ENCODE results near the gene PYGM.
A peak's percentile ranks its signal among the peaks of the same experiment; 100 is the strongest.

PYGM gene

DNA sequence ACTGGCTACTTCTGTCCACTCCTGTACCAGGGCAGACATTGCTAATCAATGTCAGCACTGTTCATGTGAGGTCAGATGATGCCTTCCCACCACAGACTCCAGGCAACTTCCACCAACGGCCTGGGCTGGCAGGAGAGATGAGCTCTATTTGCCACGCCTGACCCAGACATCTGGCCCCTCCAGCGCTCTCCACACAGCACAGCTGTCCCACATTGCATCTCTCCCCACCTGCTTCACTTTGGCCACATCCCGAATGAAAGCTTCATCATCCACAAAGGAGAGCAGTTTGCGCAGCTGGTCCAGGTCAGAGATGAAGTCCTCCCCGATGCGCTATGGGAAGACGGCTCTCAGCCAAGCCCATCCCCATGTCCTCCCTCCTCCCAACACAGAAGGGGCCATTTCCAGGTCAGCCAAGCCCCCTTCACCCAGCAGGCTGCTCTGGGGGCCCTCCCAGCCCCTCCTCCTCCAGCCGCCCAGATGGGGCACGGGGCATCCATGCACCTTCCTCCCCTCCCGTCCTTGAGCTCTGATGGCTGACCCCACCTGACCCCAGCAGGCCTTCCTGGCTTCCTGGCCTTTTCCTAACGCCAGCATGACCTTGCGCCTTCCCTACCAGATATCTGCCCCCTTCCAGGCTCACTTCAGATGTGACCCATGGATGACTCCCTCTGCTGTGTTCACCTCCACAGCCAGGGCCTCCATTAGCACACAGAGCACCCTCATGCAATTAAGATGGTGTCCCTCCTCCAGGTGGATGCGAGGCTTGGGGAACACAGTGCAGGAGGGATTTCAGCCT is 7.4 kb downstream of the PYGM start:
- no peak for DNase-seq

DNA sequence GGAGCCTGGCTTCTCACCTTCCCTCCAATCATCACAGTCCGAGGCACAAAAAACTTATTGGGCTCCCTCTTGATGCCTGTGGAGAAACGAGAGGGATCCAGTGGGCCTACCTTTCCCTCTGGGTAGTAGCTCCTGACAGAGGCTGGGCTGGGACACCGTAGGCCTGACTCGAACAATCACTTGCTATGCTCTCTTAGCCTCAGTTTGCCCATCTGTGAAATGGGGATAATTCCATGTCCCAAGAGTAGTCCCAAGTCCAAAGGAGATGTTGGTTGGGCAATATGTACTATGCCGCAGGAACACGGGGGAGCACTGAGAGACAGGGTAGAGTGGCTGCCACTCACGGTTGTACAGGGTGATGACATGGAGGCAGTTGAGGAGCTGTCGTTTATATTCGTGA is 8.2 kb downstream of the PYGM start:
- DNase-seq: no peak

DNA sequence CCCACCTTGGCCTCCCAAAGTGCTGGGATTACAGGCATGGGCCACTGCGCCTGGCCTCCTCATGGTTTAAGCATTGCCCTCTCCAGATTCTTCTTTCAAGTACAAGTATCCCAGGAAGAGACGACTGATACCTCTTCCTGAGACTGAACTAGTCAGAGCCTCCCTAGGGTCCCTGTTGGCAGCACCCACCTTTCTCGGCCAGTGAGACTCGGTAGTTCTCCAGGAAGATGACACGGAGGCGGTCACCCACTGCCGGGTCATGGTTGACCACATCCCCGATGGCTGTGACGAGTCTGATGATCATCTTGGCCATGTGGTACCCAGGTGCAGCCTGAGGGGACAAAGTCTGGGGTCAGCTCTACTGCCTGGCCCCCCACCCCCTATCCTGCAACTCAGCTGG is 8.6 kb downstream of the PYGM start:
- no peak for DNase-seq

DNA sequence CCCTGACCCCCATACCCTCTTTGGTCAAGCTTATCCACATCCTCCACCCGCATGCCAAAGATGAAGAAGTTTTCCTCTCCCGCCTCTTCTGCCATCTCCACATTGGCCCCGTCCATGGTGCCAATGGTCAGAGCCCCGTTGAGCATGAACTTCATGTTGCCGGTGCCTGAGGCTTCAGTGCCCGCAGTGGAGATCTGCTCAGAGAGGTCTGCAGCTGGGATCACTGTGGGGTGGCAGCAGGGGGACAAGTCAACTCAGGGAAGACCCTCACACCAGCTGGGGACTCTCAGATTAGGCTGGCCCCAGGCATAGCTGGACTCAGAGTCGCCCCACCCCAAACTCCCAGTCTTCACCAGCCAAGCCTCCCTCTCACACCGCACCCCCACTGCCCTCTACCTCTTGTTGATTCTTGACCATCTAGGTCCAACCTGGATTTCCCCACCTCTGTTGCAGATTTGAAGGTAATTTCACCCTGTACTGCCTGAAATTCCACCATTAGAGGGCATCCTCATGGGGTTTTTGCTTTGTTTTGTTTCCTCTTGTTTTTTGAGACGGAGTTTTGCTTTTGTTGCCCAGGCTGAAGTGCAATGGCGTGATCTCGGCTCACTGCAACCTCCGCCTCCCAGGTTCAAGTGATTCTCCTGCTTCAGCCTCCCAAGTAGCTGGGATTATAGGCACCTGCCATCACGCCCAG is 9.3 kb downstream of the PYGM start:
- DNase-seq: no peak

DNA sequence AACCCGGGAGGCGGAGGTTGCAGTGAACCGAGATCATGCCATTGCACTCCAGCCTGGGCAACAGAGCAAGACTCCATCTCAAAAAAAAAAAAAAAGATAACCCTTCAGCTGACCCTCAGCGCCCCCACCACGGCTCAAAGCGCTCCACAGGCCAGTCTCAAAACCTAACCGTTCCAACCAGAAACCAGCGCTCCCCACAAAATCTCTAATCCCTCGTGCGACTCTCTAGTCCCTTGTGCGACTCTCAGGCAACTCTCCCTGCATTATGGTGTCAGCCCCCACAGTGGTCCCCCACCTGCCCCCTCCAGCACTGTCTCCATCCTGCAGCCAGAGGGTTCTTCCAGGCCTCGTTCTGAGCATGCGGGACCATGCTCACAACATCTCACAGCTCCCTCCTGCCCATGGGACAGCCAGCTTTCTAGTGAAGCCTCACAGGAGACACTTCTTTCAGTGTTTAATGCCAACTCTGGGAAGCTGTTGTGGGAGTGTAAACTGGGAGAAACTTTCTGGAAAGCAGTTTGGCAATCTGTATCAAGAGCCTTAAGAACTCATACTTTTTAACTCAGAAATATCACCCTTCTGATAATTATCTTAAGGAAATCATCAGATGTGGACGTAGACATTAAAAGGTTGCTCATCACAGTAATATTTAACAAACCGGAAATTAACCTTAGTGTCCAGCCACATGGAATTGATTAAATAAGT is 11.7 kb downstream of the PYGM start:
- DNase-seq: no peak

DNA sequence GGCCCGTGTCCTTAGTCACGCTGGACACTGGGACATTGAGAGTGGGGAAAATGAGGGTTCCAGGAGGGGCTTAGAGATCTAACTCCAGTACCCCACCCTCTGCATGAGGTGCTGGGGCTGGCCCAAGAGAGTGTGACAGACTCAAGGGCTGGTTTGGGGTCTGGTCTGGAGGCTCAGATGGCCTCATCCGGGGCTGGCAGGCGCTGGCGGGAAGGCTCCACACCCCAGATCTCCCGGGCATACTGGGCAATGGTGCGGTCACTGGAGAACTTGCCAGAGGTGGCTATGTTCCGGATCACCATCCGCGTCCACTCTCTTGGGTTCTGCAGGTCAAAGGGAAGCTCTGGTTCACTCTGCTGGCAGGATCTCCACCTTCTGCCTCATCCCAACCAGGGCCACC is 13.3 kb downstream of the PYGM start:
- DNase-seq: no peak

DNA sequence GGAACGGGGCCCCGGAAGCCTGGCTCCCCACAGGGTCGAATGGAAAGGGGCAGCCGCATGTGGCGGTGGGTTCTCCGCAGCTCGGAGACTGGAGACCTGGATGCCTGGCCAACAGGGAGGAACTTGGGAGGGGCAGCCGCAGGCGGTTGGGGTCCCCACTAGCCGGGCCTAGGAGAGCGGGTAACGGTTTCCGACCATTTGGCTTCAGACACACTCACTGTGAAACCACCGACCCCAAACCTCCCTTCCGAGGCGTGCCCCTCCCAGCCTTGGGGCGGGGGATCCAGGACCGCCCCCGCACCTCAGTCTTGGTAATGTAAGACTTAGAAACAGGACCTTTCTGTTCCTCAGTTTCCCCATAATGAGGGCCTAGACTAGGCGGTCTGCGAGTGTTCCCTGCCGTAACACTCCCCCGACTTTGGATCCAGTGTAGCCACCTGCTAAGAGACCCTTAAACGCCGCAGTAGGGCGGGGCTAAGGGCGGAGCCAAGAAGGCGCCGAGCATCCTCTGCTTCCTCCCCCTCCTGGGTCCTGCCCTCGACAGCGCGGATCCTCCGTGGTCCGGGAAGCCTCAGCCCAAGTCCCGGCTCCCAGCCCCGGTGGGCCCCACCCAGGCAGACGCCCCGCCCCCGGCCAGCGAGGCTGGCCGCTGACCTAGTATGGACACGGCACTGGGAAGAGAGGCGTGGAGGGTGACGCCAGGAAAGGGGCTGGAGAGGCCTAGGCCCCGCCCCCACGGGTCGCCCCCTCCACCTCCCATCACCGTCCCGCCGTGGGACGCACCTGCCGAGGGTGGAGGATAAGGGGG is 14.0 kb downstream of the PYGM start:
- DNase-seq: peak; percentile 82

DNA sequence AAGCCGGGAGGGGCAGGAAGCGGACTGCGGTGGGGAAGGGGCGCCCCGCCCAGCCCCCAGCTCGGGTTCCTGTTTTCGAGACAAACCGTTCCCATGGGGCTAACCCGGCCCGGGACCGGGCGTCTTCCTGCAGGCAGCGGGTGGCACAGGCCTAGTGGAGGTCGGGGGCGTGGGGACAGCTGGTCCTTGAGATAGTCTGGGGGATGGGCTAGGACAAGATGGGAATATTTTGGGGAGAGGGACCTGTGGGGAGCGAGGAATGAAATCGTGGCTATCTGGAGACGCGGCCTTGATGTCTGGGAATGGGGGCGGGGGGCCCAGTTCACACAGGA is 14.6 kb downstream of the PYGM start:
- peak; percentile 79 for DNase-seq

DNA sequence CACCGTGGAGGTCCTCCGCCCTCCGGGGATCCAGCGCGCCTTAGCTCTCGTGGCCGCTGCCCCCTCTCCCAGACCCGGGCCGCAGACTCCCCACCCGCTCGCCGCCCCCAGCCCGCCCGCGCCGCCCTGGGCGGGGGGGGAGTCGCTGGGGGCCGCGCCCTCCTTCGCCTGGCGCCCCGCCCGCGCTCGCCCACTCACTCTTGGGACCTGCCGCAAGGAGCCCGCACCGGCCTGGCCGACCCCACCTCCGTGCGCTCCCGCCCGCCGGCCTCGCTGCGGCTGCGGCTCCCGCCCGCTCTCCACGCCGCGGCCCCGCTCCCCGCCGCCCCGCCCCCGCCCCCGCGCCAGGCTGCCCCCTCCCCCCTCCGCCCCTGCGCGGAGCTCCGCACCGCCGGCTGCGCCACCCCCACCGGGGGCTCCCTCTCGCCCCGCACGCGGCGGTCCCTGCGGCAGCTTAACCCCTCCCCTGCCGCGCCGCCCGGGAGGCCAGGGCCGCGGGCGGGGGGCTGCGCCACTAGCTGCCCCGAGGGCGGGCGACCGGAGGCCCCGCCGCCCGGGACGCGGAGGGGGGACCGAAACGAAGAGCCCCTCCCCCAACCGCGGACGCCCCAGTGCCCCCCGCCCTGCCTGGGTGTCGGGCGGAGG is 15.1 kb downstream of the PYGM start:
- no peak for DNase-seq

DNA sequence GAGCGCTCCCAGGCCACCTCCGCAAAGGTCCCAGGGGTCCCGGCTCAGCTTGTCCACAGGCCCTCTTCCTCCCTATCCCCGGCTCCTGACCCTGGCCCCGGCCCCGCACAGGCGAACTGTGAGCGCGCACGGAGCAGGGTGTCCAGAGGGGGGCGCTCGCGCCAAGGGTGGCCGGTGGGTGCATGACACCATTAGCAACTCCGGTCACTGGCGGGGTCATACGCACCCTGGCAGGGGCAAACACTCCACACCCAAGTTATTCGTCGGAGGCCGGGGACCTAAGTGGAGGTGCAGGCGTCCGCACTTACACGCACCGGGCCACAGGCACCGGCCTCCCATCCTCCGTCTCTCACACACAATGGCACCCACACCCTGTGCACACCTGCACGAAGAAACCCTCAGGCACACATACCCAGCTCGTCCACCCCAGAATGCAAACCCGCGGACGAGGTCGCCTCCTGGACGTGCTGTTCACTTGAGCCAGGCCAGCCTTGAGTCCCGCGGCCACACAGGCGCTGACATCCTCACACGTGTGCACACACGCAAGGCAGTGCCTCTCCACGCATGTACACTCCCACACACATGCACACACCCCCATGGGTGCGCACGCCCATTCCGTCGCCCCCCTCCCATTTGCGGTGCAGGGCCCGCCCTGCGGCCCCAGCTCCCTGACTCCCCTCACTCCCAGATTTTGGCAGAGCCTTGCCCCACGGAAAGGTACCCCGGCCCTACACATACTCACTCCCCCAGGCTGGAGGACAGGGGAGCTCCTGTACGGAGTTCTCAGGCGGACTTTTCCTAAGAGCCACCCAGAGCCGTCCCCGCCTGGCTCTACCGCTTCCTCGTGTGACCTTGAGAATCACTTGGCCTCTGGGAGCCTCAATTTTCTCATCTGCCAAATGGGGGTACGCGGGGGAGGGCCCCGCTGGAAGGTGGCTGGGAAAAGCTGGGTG is 15.9 kb downstream of the PYGM start, which contains the start of gene RASGRP2:
RASGRP2 (minus strand) TSS at position 552 of the 953 bp plus-strand sequence. CDS start 1,276 bp downstream, outside the sequence.
- DNase-seq: peak; percentile 84

DNA sequence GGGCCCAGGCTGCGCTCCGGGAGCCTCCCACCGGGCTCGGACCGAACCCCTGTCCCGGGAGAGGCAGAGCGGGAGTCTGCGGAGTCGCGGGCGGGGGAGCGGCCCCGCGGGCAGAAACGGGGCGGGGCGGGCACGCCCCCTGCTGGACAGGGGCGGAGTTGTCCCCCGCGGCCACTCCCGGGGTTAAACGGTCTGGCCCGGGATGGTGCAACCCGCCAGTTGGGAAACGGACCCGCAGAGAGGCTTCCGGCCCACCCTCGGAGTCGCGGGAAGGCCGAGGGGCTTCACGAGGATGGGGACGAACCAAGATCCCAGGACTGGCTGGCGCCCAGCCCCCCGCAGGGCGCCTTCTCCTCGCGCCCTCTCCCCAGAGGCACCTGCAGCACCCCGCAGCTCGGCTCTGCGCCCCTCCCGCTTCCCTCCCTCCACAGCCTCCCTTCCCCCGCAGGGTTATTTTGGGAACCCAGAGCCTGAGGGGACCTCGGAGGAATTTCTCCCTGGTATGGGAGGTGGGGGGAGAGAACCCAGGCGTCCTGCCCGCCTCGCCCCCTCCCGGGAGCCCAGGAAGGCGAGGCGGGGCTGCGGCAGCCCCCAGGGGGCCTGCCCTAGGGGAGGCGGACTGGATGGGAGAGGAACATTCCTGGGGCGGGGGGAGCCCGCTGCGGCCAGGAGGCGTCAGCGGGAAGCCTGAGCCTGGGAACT is 16.7 kb downstream of the PYGM start:
- peak; percentile 82 for DNase-seq

DNA sequence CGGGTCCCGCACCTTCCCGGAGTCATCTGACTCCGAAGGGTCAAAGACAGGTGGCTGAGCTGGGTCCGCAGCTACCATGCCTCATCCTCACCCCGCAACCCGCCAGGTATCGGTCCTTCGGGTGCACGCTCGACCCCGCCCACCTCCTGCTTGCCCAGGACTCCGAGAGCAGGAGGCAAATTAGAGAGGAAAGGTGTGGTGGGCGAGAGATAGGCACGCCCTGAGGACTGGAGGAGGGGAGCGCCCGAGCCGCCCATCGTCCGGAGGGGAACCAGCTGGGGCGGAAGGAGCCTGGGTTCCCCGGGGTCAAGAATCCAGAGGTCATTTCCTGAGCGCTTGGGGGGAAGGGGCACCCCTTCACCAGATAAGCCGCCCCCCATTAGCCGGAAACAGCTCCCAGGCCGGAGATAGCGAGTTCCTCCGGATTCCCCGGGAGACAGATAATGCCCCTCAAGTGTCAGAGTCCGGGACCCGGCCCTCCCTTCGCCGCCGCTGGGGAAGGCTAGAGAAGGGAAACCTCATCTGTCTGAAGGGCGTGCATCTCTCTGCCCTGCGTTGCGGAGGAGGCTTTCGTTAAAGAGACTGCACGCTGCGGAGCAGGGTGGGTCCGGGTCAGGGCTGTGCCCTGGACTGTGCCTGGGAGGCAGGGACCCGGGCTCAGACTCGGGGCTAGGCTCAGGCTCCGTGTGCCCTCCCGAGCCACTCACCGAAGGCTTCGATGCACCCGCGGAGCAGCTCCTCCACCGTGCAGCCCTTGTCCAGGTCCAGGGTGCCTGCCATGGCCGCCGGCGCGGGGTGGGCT is 17.5 kb downstream of the PYGM start:
- peak; percentile 40 for DNase-seq

DNA sequence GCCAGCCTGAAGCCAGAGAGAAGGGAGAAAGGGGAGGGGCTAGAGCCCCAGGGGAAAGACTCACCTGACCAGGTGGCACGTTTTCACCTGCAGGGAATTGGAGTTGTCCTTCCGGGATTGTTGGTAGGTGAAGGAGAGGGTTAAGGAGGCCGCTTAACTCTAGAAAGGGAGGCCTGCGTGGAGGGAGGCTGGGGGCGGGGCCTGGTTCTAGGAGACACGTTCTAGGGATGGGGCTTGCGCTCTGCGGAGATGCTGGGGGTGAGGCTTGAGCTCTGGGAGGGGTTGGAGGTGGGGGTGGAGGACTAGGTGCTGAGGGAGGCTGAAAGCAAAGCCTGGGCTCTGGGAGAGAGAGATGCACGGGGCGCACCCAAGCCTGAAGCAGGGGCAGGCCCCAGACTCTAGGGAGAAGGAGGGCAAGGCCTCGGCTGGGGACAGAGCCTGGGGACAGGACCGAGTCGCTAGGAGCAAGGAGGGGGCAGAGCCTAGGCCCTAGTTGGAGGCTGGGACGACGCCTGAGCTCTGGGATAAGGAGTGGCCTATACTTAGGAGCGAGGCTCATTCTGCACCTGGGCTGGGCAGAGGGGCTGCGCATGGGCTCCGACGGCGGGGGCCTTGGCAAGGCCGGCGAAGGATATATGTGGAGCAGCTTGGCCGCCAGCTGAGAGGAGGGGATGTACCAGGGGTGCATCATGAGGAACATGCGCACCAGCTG is 18.2 kb downstream of the PYGM start:
- DNase-seq: no peak

DNA sequence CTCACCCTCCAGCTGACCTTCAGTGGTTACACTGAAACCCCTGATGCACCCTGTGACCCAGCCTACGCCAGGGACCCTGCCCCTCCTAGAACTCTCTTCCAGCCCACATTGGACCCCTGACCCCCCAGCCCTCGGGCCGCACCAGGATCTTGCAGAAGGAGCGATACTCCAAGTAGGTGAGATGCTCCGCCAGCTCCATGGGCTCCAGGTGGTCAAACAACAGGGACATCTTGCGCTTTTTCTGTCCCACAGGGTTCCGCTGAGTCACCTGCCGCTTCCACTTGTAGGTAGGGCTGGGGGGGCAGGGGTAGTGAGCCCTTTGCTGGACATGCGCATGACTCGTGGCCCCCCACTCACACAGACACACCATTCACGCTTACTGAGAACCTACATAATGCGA is 19.9 kb downstream of the PYGM start:
- no peak for DNase-seq

DNA sequence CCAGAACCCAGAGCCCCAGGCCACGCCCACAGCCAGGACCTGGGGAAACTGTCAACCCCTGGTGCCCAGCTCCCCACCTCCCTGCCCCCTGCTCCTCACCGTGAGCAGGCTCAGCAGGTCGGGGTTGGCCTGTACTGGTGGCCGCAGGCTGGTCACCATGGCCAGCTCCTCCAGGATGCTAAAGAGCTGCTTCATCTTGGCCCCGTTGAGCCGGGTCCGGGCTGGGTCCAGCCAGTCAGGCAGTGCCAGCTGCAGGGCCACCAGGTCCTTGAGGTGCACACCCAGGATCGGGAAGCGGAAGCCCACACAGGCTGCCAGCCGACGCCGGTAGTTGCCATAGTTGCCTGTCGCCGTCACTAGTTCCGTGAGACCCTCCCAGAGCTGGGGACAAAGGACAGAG is 23.1 kb downstream of the PYGM start:
- no peak for DNase-seq

DNA sequence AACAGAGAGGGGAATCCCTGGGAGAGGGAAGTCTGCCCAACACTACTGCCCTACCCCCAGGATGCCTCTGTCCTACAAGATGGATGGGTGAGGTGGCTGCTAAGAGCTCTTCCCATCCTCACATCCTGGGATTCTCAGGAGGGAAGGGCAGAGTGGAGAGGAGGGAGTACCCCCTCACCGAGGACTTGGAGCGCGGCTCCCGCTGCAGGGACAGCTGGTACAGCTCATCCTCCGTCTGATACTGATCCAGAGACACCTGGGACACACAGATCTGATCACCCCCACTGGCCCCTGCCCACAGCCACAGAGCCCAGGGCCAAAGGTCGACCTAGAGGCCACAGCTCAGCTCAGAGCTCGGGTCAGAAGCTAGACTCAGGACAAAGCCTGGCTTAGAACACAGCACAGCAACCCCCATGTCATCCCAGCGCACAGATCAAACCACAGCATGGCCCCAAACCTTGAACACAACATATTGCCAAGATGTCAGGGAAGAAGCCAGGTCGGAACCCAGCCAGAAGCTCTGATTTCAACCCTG is 24.0 kb downstream of the PYGM start:
- no peak for DNase-seq

DNA sequence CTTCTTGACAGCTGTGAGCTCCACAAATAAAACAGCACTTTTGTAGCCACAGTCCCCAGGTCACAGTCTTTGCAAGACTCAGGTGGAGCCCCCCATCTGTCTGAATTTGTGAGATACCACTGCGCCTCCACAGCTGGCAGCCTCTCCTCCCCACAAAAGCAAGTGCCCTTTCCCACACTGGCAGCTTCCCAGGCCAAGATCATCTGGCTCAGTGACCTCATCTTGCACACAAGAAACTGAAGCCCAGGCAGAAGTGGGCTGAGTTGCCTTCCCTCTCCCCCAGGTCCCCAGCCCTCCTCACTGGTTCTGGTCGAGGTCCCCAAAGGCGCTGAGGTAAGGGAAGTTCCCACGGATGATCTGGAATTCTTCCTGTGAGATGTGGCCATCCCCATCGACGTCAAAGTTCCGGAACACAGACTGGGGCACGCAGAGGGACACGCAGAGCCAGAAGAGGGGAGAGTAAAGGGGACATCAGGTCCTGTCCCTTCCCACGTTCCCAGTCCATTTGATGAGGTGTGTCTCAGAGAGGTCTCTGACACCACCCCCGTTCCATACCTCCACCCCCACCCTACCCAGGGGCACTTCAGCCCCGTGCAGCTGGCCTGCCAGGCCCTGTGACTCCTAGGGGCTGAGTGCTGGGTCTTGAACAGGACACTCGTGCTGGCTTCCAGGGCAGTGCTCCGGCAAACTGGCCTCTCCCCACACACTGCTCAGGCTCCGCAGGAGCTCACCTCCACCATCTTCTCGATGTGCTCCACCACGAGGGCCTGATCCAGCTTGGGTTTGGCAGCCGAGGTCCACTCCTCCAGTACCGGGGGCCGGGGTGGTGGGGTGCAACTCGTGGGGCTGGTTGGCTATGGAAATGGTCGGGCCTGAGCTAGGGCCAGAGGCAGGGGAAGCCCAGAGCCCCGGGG is 24.7 kb downstream of the PYGM start:
- no peak for DNase-seq

DNA sequence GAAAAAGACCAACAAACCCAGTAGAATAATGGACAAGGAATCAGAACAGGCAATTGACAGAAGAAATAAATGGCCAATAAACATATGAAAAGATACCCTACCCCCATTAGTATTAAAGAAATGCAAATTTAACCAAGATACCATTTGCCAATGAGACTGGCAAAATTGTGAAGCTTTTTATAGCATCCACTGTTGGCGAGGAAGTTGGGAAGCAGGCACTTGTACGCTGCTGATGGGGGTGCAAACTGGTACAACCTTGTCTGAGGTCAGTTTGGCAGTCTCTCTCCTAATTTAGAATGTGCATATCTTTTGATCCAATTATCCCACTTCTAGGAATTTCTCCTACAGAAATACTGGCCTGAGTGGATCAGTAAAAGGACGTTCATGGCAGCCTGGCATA is 28.2 kb downstream of the PYGM start:
- no peak for DNase-seq
